Psoas muscle (tissue), 8 donors: ENCODE results near the gene INSIG1. TPM values are rescaled to one million over a fixed set of nuclear protein-coding genes. Genes with fewer than 3 reads are reported as not detected.

Experiments used
- ATAC-seq, 4 donors: fragments of 200-7000 bp; cut with Tn5 transposase; one replicate each; pipeline ENCODE4 v1.9.1; 2020; ENCODE audit warnings: moderate library complexity in 3 of 4, mild to moderate bottlenecking in 2 of 4
- DNase-seq, 2 donors: peaks; one replicate each; pipeline ENCODE4 v3.0.0-alpha.2; 2020
- H3K27ac ChIP-seq: fragments of 200-600 bp; one replicate; pipeline ENCODE4 v1.8.0; 2022
- H3K27me3 ChIP-seq, 3 donors: fragments of 200-600 bp in 1 of 3; one replicate each; pipeline versions ENCODE4 v1.6.1 to v1.8.0; 2013 to 2022; ENCODE audit warnings: low read length in 2 of 3, mild to moderate bottlenecking in 2 of 3, moderate library complexity in 1 of 3; ENCODE audit not compliant: insufficient read depth in 3 of 3
- H3K36me3 ChIP-seq, 2 donors: fragments of 200-600 bp in 1 of 2; one replicate each; pipeline versions ENCODE4 v1.6.1 to v1.8.0; 2013 to 2022; ENCODE audit warnings: low read depth in 1 of 2, mild to moderate bottlenecking in 1 of 2, moderate library complexity in 1 of 2; ENCODE audit not compliant: insufficient read depth in 1 of 2
- H3K4me1 ChIP-seq: fragments of 200-600 bp; one replicate; pipeline ENCODE4 v1.8.0; 2022
- H3K4me3 ChIP-seq: fragments of 200-600 bp; one replicate; pipeline ENCODE4 v1.8.0; 2022; ENCODE audit warnings: mild to moderate bottlenecking
- H3K9me3 ChIP-seq: fragments of 200-600 bp; one replicate; pipeline ENCODE4 v1.8.0; 2022
- WGBS, 3 donors: extraction: QIAGEN DNeasy Blood & Tissue Kit; methylation state at CpG; one replicate each; pipeline versions ENCODE4 v1.1.6 to v1.1.7; 2013; 5-methylcytosine and 5-hydroxymethylcytosine counted together
- intact Hi-C, 2 donors: fragments of 100-400 bp; cut with DNase I; formaldehyde crosslinking; loops; one replicate each; pipeline versions ENCODE4 v1.11.0 to v1.14.2; 2022
- polyA plus RNA-seq, 3 donors: library from polyadenylated mRNA; stranded (reverse); fragments of 200-250 nt; gene quantifications; one replicate each; pipeline ENCODE4 v1.2.3, GENCODE V29; 2013
- total RNA-seq, 4 donors: library from RNA; stranded (reverse); fragmentation: NEBNext Ultra II Directional in 2 of 4; extraction: Animal tissue kit (Norgen Biotek cat#: 25700) in 2 of 4; gene quantifications; one replicate each; pipeline versions ENCODE4 v1.2.1 to v1.2.4, GENCODE V29; 2021 to 2023
- TF ChIP-seq, protein P1 (sequence below): fragments of 200-600 bp; IDR thresholded peaks from one replicate; pipeline ENCODE4 v1.8.0; 2022; ENCODE audit warnings: antibody characterized with exemption
- donor health status: healthy with polysubstance abuse.
- donor health status: DM: no; HTN: no; CAD: no; lungs with moderate emphysema.
- donor health status: Bipolar disorder and iron deficiency.
- donor health status: healthy.
- donor health status: DM: yes; HTN: yes; CAD: no.
- donor health status: DM: no; HTN: no; CAD: no.
- donor health status: DM: no; HTN: no; CAD: no.
- donor health status: DM: yes; HTN: yes; CAD: no.

The INSIG1 gene
- total and polyA plus RNA-seq, 7 donors = 4.0 to 20.0 (median 7.4) TPM

DNA sequence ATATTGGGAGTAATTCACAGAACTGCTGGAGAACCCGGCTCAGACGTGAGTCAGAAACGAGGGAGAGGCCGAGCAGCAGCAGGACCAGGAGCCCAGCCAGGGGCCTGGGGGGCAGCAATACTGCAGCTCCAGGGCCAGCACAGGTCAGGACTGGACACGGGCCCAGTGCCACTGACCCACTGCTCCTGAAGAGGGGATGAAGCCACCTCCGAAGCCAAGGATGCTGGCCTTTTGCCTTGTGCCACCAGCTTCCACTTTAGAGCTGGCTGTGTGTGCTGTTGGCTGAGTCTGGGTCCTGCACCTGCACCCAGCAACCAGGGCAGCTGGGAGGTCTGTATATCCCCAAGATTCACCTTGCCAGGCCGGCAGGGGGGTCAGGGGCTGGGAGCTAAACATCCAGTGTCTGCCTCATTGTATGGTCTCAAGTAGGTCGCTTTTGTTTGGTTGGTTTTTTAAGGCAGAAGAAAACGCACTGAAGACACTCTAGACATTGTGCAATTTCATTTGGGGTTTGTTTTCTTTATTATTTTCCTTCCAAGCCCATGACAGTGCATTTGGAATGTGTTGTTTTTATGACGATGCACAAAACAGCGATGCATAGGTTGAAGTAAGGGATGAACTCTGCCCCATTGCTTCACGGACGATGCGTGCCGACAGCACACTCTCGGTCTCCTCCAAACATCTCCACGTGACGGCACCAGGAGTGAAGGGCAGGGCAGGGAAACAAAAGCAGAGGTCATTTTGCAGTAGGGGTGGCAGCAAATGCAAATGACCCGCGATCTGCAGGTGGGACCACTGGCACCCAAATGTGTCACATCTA, 27.7 kb upstream of the INSIG1 start:
- H3K36me3 ChIP-seq = no peaks in the 10 kb centered on the region
- no peaks in the 10 kb centered on the region for H3K4me1 ChIP-seq
- 81 to 82% (median 82%) methylated on average over 20 of the region's 20 CpGs for WGBS, 3 donors
- H3K27ac ChIP-seq = no peak overlapping the region
- DNase-seq (no peak), ATAC-seq (no peak)
- no peaks in the 10 kb centered on the region for H3K27me3 ChIP-seq
- H3K4me3 ChIP-seq = no peak overlapping the region
- H3K9me3 ChIP-seq = no peaks in the 10 kb centered on the region
- intact Hi-C loops = no loop called here
- TF ChIP-seq, protein P1, sequence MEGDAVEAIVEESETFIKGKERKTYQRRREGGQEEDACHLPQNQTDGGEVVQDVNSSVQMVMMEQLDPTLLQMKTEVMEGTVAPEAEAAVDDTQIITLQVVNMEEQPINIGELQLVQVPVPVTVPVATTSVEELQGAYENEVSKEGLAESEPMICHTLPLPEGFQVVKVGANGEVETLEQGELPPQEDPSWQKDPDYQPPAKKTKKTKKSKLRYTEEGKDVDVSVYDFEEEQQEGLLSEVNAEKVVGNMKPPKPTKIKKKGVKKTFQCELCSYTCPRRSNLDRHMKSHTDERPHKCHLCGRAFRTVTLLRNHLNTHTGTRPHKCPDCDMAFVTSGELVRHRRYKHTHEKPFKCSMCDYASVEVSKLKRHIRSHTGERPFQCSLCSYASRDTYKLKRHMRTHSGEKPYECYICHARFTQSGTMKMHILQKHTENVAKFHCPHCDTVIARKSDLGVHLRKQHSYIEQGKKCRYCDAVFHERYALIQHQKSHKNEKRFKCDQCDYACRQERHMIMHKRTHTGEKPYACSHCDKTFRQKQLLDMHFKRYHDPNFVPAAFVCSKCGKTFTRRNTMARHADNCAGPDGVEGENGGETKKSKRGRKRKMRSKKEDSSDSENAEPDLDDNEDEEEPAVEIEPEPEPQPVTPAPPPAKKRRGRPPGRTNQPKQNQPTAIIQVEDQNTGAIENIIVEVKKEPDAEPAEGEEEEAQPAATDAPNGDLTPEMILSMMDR = no peak

DNA sequence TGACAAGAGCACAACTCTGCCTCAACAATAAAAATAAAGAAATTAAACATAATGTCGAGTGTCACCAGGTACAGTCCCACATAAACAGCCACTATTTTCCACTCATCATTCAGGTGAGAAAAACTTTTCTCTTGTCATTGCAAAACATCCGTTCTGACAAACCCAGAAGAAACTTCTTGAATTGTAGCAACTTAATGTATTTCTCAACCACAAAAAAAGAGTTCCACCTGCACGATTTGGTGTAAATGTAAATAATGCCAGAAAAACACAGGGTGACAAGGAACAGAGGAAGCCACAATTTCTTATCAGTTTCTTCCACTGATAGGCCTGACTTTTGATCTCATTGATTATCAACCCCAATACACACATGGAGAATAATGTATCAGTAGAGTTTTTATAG, 26.8 kb upstream of the INSIG1 start:
- H3K4me3 ChIP-seq = no peak overlapping the region
- no peaks in the 10 kb centered on the region for H3K9me3 ChIP-seq
- WGBS, 3 donors = 84 to 89% (median 86%) methylated on average over 3 of the region's 3 CpGs
- H3K27me3 ChIP-seq = no peaks in the 10 kb centered on the region
- TF ChIP-seq, protein P1 = no peak
- H3K27ac ChIP-seq = no peak overlapping the region
- ATAC-seq (no peak), DNase-seq (no peak)
- no peaks in the 10 kb centered on the region for H3K4me1 ChIP-seq
- intact Hi-C loops = no loop called here
- no peaks in the 10 kb centered on the region for H3K36me3 ChIP-seq

DNA sequence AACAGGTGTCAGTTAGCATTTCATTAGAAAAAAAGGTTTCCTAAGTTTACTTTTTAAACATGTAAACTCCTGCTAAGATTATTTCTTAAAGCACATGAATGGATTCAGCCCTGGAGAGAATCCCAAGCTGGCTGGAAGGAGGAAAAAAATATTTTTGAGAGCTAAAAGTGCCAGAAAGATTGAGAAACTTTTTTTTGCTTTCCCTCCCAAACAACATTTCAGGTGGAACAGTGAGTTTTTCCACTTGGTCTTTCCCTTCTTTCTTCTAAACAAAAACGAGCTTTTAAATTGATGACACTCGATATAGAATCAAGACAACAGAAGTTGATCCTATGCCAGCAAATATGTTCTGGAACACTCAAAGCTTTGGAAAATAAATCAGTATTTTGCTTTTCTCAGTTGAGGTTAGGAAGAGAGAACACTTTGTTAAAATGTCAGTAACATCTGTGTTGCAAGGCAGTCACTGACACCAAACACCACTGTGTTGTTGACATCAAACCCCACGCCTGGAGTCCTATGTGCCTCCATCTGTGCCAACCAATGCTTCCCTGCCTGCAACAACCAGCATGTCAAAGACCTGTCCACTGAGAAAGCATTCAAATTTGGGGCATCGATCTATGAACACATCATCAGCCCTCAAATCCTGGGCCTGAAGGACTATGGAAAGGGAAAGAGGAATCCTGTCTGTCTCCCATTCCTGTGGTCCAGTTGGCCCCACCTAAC, 22.9 kb upstream of the INSIG1 start:
- Histone ChIP-seq H3K36me3 (no peaks in the 10 kb centered on the region), H3K4me3 (no peak overlapping the region), H3K9me3 (no peaks in the 10 kb centered on the region), H3K27me3 (peaks cover 0 to 7% (median 0%) of the 10 kb centered on the region in 3 donors), H3K27ac (no peak overlapping the region), H3K4me1 (no peaks in the 10 kb centered on the region)
- TF ChIP-seq, protein P1 = no peak
- intact Hi-C loops = no loop called here
- 48 to 64% (median 50%) methylated on average over 4 of the region's 4 CpGs for WGBS, 3 donors
- ATAC-seq (peak in 1 of 4 donors; percentile 69), DNase-seq (no peak)

DNA sequence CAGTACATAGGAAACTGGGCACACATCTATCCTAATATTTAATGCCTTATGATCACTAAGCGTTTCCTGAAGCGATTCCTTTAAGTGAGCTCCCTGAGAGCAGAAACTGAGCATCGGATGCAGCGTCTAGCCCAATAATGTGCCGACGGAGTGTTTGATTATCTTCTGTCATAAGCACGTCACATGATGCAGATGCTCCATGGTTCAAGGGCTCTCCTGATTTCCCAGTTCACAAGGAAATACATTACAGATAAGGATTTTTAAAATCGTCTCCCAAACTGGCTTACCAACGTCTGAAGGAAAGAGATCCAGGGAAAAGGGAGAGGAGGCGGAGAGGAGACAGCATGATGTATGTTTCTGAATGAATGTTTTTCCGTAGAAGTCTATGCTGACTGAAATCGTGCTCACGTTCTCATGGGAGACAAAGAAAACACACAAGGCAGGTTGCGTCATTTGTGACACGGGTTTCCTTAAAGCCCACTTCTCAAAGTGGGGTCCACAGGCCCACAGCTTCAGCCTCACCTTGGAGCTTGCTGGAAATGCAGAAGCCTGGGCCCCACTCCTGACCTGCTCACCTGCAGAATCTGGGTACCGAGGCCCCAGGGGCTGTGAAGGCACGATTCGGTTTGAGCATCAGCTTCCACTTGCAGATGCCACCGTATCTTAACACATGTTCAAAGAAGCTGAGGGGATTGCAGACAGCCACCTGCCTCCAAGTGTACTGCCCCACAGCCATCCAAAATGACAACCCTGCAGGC, 21.5 kb upstream of the INSIG1 start:
- H3K36me3 ChIP-seq = no peaks in the 10 kb centered on the region
- WGBS, 3 donors = 84 to 87% (median 85%) methylated on average over 19 of the region's 19 CpGs
- ATAC-seq = no peak
- no peaks in the 10 kb centered on the region for H3K9me3 ChIP-seq
- intact Hi-C loops = no loop called here
- no peak overlapping the region for H3K4me3 ChIP-seq
- H3K4me1 ChIP-seq = no peaks in the 10 kb centered on the region
- no peak overlapping the region for H3K27ac ChIP-seq
- no peak for DNase-seq
- peaks cover 0 to 18% (median 0%) of the 10 kb centered on the region in 3 donors for H3K27me3 ChIP-seq
- TF ChIP-seq, protein P1 = no peak
